Measurements from ENCODE around the gene ANGPT4.
"Not testable (repeated sequence)": the region's sequence is repeated elsewhere in the genome, so short reads cannot be mapped to it uniquely, and the experiment has no call there.

The ANGPT4 gene

GRCh38 chr20:905396-905961, 10.7 kb downstream of the ANGPT4 start:
- no peak for DNase-seq (ENCODE audit: low spot score)

- DNase-seq (ENCODE audit: low spot score): no peak
Measured at GRCh38 chr20:904039-904545, 12.0 kb downstream of the ANGPT4 start.

GRCh38 chr20:897436-897835, 18.7 kb downstream of the ANGPT4 start:
- DNase-seq (ENCODE audit: low spot score): not testable (repeated sequence)

DNA sequence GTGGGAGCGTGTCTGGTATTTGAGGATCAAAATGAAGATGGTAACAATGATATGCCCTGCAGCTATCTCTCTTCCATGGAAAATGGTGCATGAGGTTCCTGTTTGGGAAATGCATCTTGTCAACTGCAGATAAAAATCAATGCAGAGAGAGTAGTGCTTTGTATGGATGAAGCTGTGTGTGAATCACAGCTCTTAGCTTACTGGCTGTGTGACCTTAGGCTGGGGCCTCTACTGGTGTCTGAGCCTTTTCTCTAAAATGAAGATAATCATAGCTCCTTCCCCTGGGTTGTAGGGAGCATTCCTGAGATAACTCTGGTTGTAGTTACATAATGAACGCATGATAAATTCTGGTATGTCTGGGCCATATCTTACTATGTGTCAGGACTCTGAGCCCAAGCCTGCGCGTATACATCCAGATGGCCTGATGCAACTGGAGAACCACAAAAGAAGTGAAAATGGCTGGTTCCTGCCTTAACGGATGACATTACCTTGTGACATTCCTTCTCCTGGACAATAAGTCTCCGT, 19.6 kb downstream of the ANGPT4 start:
- DNase-seq (ENCODE audit: low spot score): peak; percentile 4

DNA sequence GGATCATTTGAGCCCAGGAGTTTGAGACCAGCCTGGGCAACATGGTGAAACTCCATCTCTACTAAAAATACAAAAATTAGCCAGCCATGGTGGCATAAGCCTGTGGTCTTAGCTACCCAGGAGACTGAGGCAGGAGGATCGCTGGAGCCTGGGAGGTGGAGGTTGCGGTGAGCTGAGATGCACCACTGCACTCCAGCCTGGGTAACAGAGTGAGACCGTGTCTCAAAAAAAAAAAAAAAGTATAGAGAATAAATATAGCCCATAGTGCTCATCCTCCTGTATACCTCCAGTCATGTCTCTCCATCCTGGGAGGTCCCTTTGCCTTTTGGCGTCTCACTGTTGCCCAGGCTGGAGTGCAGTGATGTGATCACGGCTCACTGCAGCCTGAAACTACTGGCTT, 23.8 kb downstream of the ANGPT4 start:
- peak; percentile 60 for DNase-seq (ENCODE audit: low spot score)

- DNase-seq (ENCODE audit: low spot score): peak; percentile 95
Measured at GRCh38 chr20:891706-892080, 24.4 kb downstream of the ANGPT4 start.

GRCh38 chr20:891058-891705, 25.0 kb downstream of the ANGPT4 start:
- no peak for DNase-seq (ENCODE audit: low spot score)

GRCh38 chr20:890666-891057, 25.5 kb downstream of the ANGPT4 start:
- DNase-seq (ENCODE audit: low spot score): no peak

DNA sequence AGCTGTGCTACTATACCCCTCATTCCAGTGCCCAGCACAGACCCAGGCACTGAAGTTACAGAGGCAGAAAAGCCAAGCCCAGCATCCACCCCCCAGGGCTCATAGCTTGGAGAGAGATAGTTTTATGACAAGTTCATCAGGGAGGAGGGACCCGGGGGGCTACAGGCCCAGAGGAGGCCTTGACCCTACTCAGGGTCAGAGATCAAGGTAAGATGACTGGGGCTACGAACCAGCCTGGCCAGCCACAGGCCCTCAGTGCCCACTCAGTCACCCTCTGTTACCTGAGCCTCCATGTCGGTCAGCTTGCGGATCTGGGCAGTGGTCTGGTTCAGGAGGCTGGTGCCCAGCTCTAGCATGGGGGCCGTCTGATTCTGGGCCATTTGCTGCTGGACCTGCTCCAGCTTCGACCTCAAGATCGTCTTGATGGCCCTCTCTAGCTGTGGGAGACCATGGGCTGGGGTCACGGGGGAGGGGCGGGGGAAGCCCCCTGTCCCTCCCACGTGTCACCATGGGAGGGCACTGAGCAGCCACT, 26.1 kb downstream of the ANGPT4 start:
- DNase-seq (ENCODE audit: low spot score): no peak

- DNase-seq (ENCODE audit: low spot score): no peak
Measured at GRCh38 chr20:889106-889505, 27.0 kb downstream of the ANGPT4 start.

GRCh38 chr20:888057-888456, 28.1 kb downstream of the ANGPT4 start:
- no peak for DNase-seq (ENCODE audit: low spot score)

GRCh38 chr20:887137-887536, 29.0 kb downstream of the ANGPT4 start:
- DNase-seq (ENCODE audit: low spot score): no peak

DNA sequence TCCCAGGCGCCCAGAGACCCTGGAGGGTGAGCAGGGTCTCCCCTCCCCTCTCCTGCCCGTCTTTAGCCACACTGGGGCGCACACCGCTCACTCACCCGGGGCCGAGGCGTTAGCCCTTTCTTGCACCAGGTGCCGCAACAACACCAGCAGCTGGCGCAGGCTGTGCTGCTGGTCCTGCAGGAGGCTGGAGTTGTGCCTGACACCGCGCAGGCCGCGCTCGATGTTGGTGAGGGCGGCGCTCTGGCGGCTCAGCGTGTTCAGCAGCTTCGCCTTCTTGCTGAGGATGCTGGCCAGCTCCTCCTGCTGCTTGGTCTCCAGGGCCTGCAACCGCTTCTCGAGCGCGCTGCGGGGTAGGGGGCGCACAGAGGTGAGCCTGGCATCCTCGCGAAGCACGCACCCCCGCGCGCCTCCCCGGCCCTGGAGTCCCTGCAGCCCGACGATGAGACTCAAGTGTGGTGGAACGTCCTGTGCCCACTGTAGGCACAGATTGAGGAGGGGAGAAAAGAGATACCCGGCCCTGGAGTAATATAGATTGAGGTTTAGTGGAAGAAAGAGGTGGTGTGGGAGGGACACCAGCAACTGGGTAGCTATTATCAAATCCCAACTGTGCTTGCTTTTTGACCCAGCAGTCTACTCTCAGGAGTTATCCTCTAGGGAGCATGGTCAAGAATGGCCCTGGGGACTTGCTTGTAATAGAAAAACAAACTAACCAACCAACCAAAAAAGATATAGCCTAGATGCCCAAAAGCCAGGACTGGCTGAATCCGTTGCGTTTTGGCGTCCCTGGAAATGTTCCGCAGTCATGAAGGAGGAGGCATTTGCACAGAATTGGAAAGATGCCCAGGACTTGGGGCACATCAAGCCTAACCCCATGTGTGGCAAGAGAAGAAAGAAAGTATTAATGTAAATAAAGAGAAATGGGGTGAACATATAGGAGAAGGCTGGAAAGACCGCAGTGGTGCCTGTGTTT, 30.9 kb downstream of the ANGPT4 start:
- peak; percentile 48 for DNase-seq (ENCODE audit: low spot score)

- no peak for DNase-seq (ENCODE audit: low spot score)
Measured at GRCh38 chr20:881783-882144, 34.4 kb downstream of the ANGPT4 start.

DNA sequence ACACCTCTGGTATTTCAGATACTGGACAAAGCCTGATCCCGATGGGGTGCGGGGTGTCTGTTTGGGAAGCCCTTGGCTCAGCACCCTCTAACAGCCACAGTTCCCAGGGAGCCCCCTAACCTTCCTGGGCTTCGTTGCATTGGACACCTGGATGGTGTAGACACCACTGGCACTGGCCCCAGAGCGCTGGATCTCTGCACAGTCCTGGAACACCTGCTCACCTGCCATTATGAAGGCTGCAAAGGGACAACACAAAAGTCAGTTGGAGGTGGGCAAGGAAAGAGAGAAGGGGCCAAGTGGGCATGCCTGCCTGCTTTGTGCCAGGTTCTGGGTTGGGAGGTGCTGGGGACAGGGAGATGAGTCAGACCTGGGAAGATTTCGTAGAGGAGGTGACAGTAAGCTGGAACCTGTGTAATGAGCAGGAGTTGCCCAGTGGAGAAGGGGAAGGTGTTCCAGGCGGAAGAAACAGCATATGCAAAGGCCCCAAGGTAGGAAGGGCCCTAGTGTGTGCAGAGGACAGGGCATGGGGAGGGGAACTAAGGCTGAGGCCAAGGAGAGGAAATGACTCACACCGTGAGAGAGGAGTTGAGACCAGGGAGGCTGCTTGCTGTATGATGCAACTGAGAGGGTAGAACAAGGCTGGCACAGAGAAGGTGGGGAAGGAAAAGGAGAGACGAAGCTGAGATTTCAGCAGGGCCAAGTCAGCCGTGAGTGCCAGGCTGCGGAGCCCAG, 34.9 kb downstream of the ANGPT4 start:
- DNase-seq (ENCODE audit: low spot score): peak; percentile 82

GRCh38 chr20:879626-880025, 36.5 kb downstream of the ANGPT4 start:
- no peak for DNase-seq (ENCODE audit: low spot score)

DNA sequence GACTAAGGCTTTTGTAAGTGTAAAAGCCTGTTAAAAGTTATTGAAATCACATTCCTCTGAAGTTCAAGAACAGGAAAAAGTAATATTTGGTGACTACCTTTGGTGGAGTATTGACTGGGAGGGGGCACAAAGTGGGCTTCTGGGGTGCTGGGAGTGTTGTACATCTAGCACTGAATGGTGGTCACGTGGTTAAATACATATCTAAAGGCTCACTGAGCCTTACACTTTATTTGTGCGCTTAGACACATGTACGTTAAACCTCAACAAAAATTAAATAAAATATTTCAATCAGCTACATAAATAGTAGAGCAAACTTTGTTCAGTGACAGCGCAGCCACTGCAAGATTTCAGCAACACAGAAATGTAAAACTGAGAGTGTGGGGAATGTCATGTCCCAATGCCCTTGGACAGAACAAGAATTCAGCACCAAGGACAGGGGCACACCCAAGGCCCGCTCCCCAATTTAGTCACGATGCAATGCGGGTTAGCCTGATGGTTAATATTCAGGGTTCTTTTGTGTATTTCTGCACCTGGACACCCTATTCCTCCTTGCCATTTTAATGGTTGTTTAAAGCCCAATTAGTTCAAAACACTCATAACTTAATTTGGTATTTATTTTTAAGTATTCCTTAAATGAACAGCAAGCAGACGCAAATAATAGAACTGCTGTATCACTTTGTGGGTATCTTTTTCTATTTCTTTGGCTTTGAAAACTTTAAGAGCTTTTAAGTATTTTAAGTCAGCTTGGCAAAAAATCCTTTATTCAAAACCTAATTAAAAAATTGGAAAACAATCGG, 37.4 kb downstream of the ANGPT4 start:
- DNase-seq (ENCODE audit: low spot score): no peak

DNA sequence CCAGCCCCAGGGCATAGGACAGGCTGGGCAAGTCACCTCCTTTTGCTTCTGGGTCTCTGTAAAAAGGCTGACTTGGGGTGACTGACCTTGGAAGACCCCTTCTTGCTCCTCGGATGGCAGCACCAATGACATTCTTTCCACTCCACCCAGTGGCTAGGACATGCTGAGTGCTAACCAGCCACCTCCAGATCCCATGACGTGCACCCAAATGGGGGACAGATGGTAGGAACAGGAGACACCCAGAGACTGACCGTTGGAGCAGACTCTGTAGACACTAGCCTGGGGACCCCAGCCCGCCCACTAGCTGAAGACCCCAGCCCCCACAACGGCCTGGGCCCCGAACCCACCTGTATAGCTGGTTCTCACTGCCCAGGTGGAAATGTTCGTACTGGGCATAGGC, 38.3 kb downstream of the ANGPT4 start:
- no peak for DNase-seq (ENCODE audit: low spot score)

GRCh38 chr20:875115-875514, 41.0 kb downstream of the ANGPT4 start:
- DNase-seq (ENCODE audit: low spot score): no peak

DNA sequence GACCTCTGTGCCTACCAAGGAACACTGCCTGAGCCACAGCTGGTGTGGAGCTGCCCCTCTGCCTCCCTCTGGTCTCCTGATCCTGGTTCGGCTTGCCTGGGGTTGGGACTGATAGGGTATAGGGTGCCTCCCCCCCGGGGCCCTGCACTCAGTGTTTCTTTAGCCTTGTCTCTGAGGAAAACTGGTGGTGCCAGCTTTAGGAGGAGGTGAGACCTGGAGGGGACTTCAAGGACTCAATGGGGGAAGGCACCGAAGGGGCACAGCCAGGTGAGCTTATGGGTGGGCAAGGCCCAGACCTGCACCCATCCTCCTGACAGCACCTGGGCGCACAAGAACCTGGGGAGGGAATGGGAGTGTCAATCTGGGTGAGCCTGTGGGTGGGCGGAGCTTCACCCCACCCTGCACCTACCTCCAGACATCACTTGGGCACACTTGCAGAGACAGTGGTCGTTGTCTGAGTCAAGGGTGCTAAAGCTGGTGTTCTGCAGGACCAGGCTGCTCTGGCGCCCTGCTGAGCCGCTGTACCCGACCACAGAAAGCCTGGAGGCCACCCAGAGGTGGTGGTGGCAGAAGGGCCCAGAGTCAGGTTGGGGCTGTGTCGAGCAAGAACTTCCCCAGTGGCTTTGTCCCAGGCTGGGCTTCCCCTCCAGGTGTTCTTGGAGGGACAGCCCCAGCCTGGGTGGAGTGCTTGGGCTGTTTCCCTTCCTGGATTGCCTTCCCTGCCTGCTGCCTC, 42.1 kb downstream of the ANGPT4 start:
- no peak for DNase-seq (ENCODE audit: low spot score)
